Upper lobe of left lung (tissue), 6 donors: Measurements from ENCODE around the gene CCL18. TPM values are rescaled to one million over a fixed set of nuclear protein-coding genes. Genes with fewer than 3 reads are reported as not detected.
"Not testable (repeated sequence)": the region's sequence is repeated elsewhere in the genome, so short reads cannot be mapped to it uniquely, and the experiment has no call there.

Experiments used
- ATAC-seq, 2 donors: fragments of 200-7000 bp; cut with Tn5 transposase; one replicate each; pipeline ENCODE4 v1.9.1; 2022; ENCODE audit warnings: mild to moderate bottlenecking in 2 of 2, moderate library complexity in 2 of 2; ENCODE audit not compliant: low FRiP score in 2 of 2
- DNase-seq, 2 donors: peaks; one replicate each; pipeline ENCODE4 v3.0.0-alpha.2; 2019 to 2020
- H3K27ac ChIP-seq, 4 donors: fragments of 200-600 bp; sonication (generic); one replicate each; pipeline ENCODE4 v1.5.1; 2016 to 2019
- H3K27me3 ChIP-seq, 4 donors: fragments of 200-600 bp; sonication (generic); one replicate each; pipeline ENCODE4 v1.5.1; 2017 to 2019
- H3K36me3 ChIP-seq, 4 donors: fragments of 200-600 bp; sonication (generic); one replicate each; pipeline ENCODE4 v1.5.1; 2016 to 2019
- H3K4me1 ChIP-seq, 4 donors: fragments of 200-600 bp; sonication (generic); one replicate each; pipeline ENCODE4 v1.5.1; 2018 to 2019
- H3K4me3 ChIP-seq, 4 donors: fragments of 200-600 bp; sonication (generic); one replicate each; pipeline ENCODE4 v1.5.1; 2017 to 2019; ENCODE audit warnings: mild to moderate bottlenecking in 2 of 4, moderate library complexity in 1 of 4
- H3K9me3 ChIP-seq, 4 donors: fragments of 200-600 bp; sonication (generic); one replicate each; pipeline ENCODE4 v1.5.1; 2018 to 2019
- CTCF ChIP-seq, 6 experiments: fragments of 450-650 bp in 4 of 6; fragments of 200-600 bp in 2 of 6; sonication (generic) in 2 of 6; IDR thresholded peaks; one replicate each; pipeline ENCODE4 v1.5.1; 2016 to 2019; ENCODE audit warnings: antibody characterized with exemption in 6 of 6
- EP300 ChIP-seq, 4 donors: sonication (generic); formaldehyde crosslinking; IDR thresholded peaks; one replicate each; pipeline ENCODE4 v1.5.1; 2017; ENCODE audit warnings: antibody characterized with exemption in 4 of 4, control low read depth in 2 of 4
- POLR2A ChIP-seq, 4 donors: fragments of 450-650 bp; IDR thresholded peaks; one replicate each; pipeline ENCODE4 v1.5.1; 2016 to 2017; ENCODE audit warnings: antibody characterized with exemption in 4 of 4, mild to moderate bottlenecking in 2 of 4
- POLR2AphosphoS5 ChIP-seq, 2 donors: sonication (generic); formaldehyde crosslinking; IDR thresholded peaks; one replicate each; pipeline ENCODE4 v1.5.1; 2017; ENCODE audit warnings: antibody characterized with exemption in 2 of 2
- WGBS, 2 donors: methylation state at CpG; one replicate each; pipeline ENCODE4 v1.1.5; 2017 to 2018; 5-methylcytosine and 5-hydroxymethylcytosine counted together
- total RNA-seq, 6 donors: library from RNA; depleted of rRNA in 4 of 6; stranded (reverse); fragments of >200 nt in 4 of 6; gene quantifications; one replicate each; pipeline versions ENCODE4 v1.1.0 to v1.2.1, GENCODE V29; 2016 to 2021
- donor health status: DM: no; HTN: no; CAD: no; lungs with moderate emphysema.
- donor health status: DM: no; HTN: yes; CAD: no; lungs with severe emphysema.

CCL18 gene
- total RNA-seq, 6 donors from 2014 or later: 50.3 to 250 (median 169) TPM

GRCh38 chr17:36088670-36089338 is 24.7 kb downstream of the CCL18 start:
- H3K4me1 ChIP-seq: peaks cover 0 to 15% (median 9%) of the 10 kb centered on the region in 4 donors
- no peaks in the 10 kb centered on the region for H3K9me3 ChIP-seq
- H3K27ac ChIP-seq: peak overlapping the region in 2 of 4 donors; percentile 22 to 52
- no peaks in the 10 kb centered on the region for H3K27me3 ChIP-seq
- ATAC-seq (peak in 1 of 2 donors; percentile 27), DNase-seq (no peak)
- 75 to 87% methylated on average over 9 to 10 of the region's 14 CpGs for WGBS, 2 donors
- H3K4me3 ChIP-seq: no peak overlapping the region
- no peak for TF ChIP-seq POLR2A (IDR thresholded peaks at IDR 0.05)
- no peak for TF ChIP-seq EP300 (IDR thresholded peaks at IDR 0.05)
- no peak for TF ChIP-seq CTCF (IDR thresholded peaks at IDR 0.05)
- no peak for TF ChIP-seq POLR2AphosphoS5 (IDR thresholded peaks at IDR 0.05)
- no peaks in the 10 kb centered on the region for H3K36me3 ChIP-seq

GRCh38 chr17:36089339-36089865 is 25.3 kb downstream of the CCL18 start:
- ATAC-seq (no peak), DNase-seq (no peak)
- TF ChIP-seq EP300 (IDR thresholded peaks at IDR 0.05): no peak
- TF ChIP-seq POLR2AphosphoS5 (IDR thresholded peaks at IDR 0.05): no peak
- TF ChIP-seq CTCF (IDR thresholded peaks at IDR 0.05): no peak
- TF ChIP-seq POLR2A (IDR thresholded peaks at IDR 0.05): no peak
- Histone ChIP-seq H3K4me1 (peaks cover 0 to 15% (median 9%) of the 10 kb centered on the region in 4 donors), H3K4me3 (peak overlapping the region in 1 of 4 donors; percentile 6), H3K36me3 (no peaks in the 10 kb centered on the region), H3K27ac (peak overlapping the region in 2 of 4 donors; percentile 22 to 52), H3K9me3 (no peaks in the 10 kb centered on the region), H3K27me3 (no peaks in the 10 kb centered on the region)
- WGBS, 2 donors: 81 to 86% methylated on average over 4 of the region's 4 CpGs

DNA sequence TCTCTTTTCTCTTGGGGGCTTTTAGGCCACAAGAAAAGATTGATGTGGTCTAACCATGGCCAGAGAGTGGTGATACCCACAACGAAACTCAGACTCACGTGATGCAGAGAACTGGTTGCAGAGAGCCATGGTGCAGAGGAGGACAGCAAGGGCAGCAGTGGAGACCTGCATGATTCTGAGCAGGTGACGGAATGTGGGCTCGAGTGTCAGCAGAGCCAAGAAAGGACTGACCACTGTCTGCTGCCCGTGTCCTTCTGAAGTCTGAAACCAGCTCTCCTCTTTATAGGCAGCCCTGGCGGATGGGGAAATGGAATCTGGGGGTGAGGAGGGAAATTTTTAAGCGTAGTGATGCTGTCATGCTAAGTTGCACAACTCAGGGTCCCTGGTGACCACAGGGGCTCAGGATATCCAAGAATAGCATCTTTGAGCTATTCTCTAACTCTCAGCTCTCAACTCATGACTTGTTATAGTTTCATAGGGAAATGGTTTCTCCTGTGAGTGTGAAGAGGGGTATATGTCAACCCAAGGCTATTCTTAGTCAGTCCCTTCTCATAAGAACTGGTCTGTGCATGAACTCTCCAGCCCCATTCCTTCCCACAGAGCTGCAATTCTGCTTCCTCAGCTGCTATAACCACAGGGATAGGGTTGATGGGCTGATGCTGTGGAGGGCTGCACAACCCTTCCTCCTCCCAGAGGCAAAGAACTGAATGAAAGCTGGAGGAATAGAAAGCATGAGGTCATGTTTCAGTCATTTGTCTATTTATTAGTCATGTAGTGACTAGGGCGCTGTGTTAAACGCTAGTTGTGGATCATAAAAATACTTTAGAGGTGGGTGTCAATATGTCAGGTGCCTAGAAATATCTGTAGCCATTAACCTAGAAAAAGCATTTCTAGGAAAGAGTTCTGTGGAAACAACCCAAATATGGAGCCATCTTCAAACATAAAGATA is 26.1 kb downstream of the CCL18 start, which contains the start of gene CCL3:
CCL3 (minus strand) TSS at position 256 of the 949 bp plus-strand sequence; CDS start at position 171, 85 bp downstream.
- no peak for TF ChIP-seq CTCF (IDR thresholded peaks at IDR 0.05)
- TF ChIP-seq POLR2A (IDR thresholded peaks at IDR 0.05): peak in 1 of 4 donors; percentile 73
- H3K36me3 ChIP-seq: no peaks in the 10 kb centered on the region
- H3K9me3 ChIP-seq: no peaks in the 10 kb centered on the region
- H3K27ac ChIP-seq: peak within 1 kb of the TSS in 2 of 4 donors; percentile 22 to 52
- ATAC-seq: peak; percentile 60 to 62
- 64 to 71% methylated on average over 9 of the region's 9 CpGs for WGBS, 2 donors
- peak in 1 of 2 donors; percentile 34 for DNase-seq
- no peaks in the 10 kb centered on the region for H3K27me3 ChIP-seq
- peaks cover 0 to 15% (median 8%) of the 10 kb centered on the region in 4 donors for H3K4me1 ChIP-seq
- peak within 1 kb of the TSS in 1 of 4 donors; percentile 6 for H3K4me3 ChIP-seq

DNA sequence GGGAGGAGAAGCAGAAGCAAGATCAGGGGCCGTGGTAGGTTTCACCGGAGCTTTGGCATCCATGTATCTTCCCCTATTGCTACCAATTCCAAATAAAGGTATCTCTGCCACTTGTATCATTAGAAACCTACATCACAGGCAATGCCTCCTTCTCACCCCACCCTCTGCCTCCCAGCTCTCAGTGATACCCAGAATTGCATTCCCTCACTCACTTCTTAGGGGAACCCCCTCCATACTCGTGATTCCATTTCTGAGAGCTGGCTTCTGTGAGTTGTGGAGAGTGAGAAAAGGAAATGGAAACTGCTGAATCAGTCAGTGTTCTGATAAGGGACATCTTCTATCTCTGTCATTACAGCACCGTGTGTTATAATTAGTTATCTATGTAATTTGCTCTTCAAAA is 28.2 kb downstream of the CCL18 start:
- H3K36me3 ChIP-seq: no peaks in the 10 kb centered on the region
- no peak overlapping the region for H3K4me3 ChIP-seq
- no peaks in the 10 kb centered on the region for H3K9me3 ChIP-seq
- ATAC-seq (no peak), DNase-seq (no peak)
- WGBS, 2 donors: 64 to 68% methylated on average over 4 of the region's 4 CpGs
- TF ChIP-seq EP300 (IDR thresholded peaks at IDR 0.05) (no peak), POLR2AphosphoS5 (IDR thresholded peaks at IDR 0.05) (no peak), CTCF (IDR thresholded peaks at IDR 0.05) (no peak), POLR2A (IDR thresholded peaks at IDR 0.05) (no peak)
- H3K27ac ChIP-seq: no peak overlapping the region
- H3K4me1 ChIP-seq: peaks cover 0 to 6% (median 1%) of the 10 kb centered on the region in 4 donors
- no peaks in the 10 kb centered on the region for H3K27me3 ChIP-seq

DNA sequence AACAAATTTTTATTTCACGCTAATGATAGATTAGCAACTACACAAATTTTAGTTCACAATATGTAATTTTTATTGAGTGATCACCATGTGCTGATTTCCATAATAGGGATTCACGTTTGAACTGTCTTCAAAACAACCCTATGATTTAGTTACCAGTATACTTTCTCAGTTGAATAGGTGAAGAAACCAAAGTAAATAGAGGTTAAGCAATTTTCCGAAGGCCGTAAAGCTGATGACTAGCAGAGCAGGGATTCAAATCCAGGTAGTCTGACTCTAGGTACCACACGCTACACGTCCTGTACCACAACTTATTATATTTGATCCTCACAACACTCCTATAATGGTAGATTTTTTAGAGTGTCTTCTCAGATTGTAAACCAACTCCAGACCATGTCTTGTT is 28.6 kb downstream of the CCL18 start:
- H3K9me3 ChIP-seq, H3K4me1 ChIP-seq, H3K36me3 ChIP-seq, ATAC-seq, H3K27me3 ChIP-seq, DNase-seq, H3K4me3 ChIP-seq, H3K27ac ChIP-seq: not testable (repeated sequence)
- 81 to 84% methylated on average over 6 of the region's 6 CpGs for WGBS, 2 donors
